KBM-7 (cell line): ENCODE results near the gene PAX3.
A peak's percentile ranks its signal among the peaks of the same experiment; 100 is the strongest.

Experiments used
- DNase-seq: peaks from one replicate; pipeline ENCODE4 v3.0.0-alpha.2; 2015
- in situ Hi-C: fragments of 300-500 bp; cut with MboI; formaldehyde crosslinking; loops from 2 replicates; pipeline ENCODE4 v1.14.3; 2020; ENCODE audit warnings: low sequenced_read_pairs, low pct_unique_long_range_greater_than_20kb, mixed read lengths

The PAX3 gene

GRCh38 chr2:222301053-222301795 is 2.4 kb upstream of the PAX3 start:
- in situ Hi-C loops: loop anchor here (25.0 kb wide), 2 partner anchors 239 to 261 kb away; no protein-coding TSS in a partner anchor
- DNase-seq: no peak

- no peak for DNase-seq
- in situ Hi-C loops: loop anchor here (25.0 kb wide), 2 partner anchors 238 to 262 kb away; no protein-coding TSS in a partner anchor
Measured at GRCh38 chr2:222300726-222301052, 1.9 kb upstream of the PAX3 start.

GRCh38 chr2:222299906-222300725 is 1.3 kb upstream of the PAX3 start:
- in situ Hi-C loops: loop anchor here (25.0 kb wide), 2 partner anchors 238 to 262 kb away; no protein-coding TSS in a partner anchor
- DNase-seq: peak; percentile 53

GRCh38 chr2:222298001-222298310 is 842 bp downstream of the PAX3 start:
- DNase-seq: no peak
- in situ Hi-C loops: no loop called here

GRCh38 chr2:222297600-222297935 is 1.2 kb downstream of the PAX3 start:
- in situ Hi-C loops: no loop called here
- DNase-seq: no peak

- DNase-seq: no peak
- in situ Hi-C loops: no loop called here
Measured at GRCh38 chr2:222296911-222297599, 1.7 kb downstream of the PAX3 start.

GRCh38 chr2:222296311-222296741 is 2.5 kb downstream of the PAX3 start:
- no peak for DNase-seq
- in situ Hi-C loops: no loop called here

- DNase-seq: no peak
- in situ Hi-C loops: no loop called here
Measured at GRCh38 chr2:222295368-222296062, 3.3 kb downstream of the PAX3 start.

- in situ Hi-C loops: no loop called here
- DNase-seq: no peak
Measured at GRCh38 chr2:222294996-222295367, 3.8 kb downstream of the PAX3 start.

- DNase-seq: no peak
- in situ Hi-C loops: no loop called here
Measured at GRCh38 chr2:222293660-222294630, 4.9 kb downstream of the PAX3 start.

- in situ Hi-C loops: no loop called here
- DNase-seq: no peak
Measured at GRCh38 chr2:222292149-222293134, 6.4 kb downstream of the PAX3 start.

GRCh38 chr2:222291485-222291841 is 7.3 kb downstream of the PAX3 start:
- no peak for DNase-seq
- in situ Hi-C loops: no loop called here

GRCh38 chr2:222290736-222291484 is 7.9 kb downstream of the PAX3 start:
- no peak for DNase-seq
- in situ Hi-C loops: no loop called here

GRCh38 chr2:222290401-222290735 is 8.4 kb downstream of the PAX3 start:
- in situ Hi-C loops: no loop called here
- DNase-seq: no peak

- no peak for DNase-seq
- in situ Hi-C loops: no loop called here
Measured at GRCh38 chr2:222289278-222290160, 9.3 kb downstream of the PAX3 start.
